GM21737 (cell line): ENCODE measurements around the gene EPHB2.
"Not testable (repeated sequence)": the region's sequence is repeated elsewhere in the genome, so short reads cannot be mapped to it uniquely, and the experiment has no call there.

Source experiments
- ATAC-seq: cut with Tn5 transposase; IDR thresholded peaks from one replicate; pipeline ENCODE4 v1.9.1; 2021; ENCODE audit warnings: mild to moderate bottlenecking, moderate library complexity; ENCODE audit not compliant: unreplicated experiment

The EPHB2 gene

GRCh38 chr1:22689505-22689904 is 21.1 kb upstream of the EPHB2 start:
- no peak for ATAC-seq

- no peak for ATAC-seq
Measured at GRCh38 chr1:22691031-22691753, 19.4 kb upstream of the EPHB2 start.

GRCh38 chr1:22694172-22694571 is 16.5 kb upstream of the EPHB2 start:
- no peak for ATAC-seq

GRCh38 chr1:22696610-22697009 is 14.0 kb upstream of the EPHB2 start:
- ATAC-seq = no peak

GRCh38 chr1:22697980-22698379 is 12.7 kb upstream of the EPHB2 start:
- no peak for ATAC-seq

- ATAC-seq = no peak
Measured at GRCh38 chr1:22699681-22700520, 10.7 kb upstream of the EPHB2 start.

GRCh38 chr1:22702296-22703085 is 8.1 kb upstream of the EPHB2 start:
- no peak for ATAC-seq

- peak; percentile 65 for ATAC-seq
Measured at GRCh38 chr1:22704440-22705067, 6.1 kb upstream of the EPHB2 start.

- ATAC-seq = no peak
Measured at GRCh38 chr1:22705586-22705985, 5.1 kb upstream of the EPHB2 start.

- not testable (repeated sequence) for ATAC-seq
Measured at GRCh38 chr1:22706100-22706499, 4.5 kb upstream of the EPHB2 start.

GRCh38 chr1:22708777-22709176 is 1.9 kb upstream of the EPHB2 start:
- no peak for ATAC-seq

GRCh38 chr1:22709227-22709626 is 1.4 kb upstream of the EPHB2 start:
- ATAC-seq = no peak

GRCh38 chr1:22709891-22710700 is 543 bp upstream of the EPHB2 start:
- ATAC-seq = no peak

GRCh38 chr1:22711071-22711470 is 432 bp downstream of the EPHB2 start:
- ATAC-seq = no peak

- no peak for ATAC-seq
Measured at GRCh38 chr1:22711591-22712501, 1.2 kb downstream of the EPHB2 start.

- no peak for ATAC-seq
Measured at GRCh38 chr1:22712502-22713271, 2.0 kb downstream of the EPHB2 start.

GRCh38 chr1:22714455-22714854 is 3.8 kb downstream of the EPHB2 start:
- no peak for ATAC-seq

- no peak for ATAC-seq
Measured at GRCh38 chr1:22717037-22717760, 6.6 kb downstream of the EPHB2 start.
